22Rv1 (cell line): ENCODE data around the gene ANKS1A.

ENCODE experiments used
- ZFX ChIP-seq: fragments of 450-650 bp; IDR thresholded peaks from 2 replicates; pipeline ENCODE4 v1.6.1; 2017; ENCODE audit warnings: antibody characterized with exemption, borderline replicate concordance
- TF ChIP-seq, protein P1 (sequence below): fragments of 450-650 bp; IDR thresholded peaks from 2 replicates; pipeline ENCODE4 v1.5.1; 2017; ENCODE audit warnings: mild to moderate bottlenecking

DNA sequence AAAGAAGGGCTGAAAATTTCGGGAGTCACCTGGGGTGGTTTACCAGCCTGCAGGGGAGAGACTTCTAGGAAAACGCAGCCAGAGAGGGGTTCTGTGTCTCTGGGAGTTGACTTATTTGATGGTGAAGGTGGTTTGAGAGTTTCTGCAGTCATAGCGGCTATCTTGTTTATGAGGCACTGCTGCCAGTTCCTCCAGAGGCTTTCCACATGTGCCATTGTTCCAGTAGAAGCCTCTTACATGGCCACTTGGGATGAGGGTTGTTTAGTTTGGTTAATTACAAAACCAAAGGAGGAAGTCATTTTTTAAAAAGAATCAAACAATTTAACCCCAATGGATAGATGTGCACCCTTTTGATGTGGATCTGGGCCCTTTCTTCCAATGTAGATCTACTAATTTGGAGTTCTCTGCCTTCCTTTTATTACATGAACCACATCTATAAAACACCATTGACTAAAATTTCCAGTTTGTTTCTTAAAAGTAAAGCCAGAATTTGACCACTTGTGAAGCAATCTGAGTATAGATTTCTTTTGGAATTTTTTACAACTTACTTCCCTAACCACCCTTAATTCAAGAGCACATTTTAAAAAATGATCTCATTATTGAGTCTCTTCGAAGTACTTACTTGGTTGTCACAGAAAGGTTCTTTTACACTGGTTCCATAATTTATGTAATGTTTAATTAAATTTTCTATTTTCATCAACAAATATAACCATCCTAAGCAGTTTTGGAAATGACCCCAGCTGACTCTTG, 154.5 kb downstream of the ANKS1A start:
- TF ChIP-seq, protein P1, sequence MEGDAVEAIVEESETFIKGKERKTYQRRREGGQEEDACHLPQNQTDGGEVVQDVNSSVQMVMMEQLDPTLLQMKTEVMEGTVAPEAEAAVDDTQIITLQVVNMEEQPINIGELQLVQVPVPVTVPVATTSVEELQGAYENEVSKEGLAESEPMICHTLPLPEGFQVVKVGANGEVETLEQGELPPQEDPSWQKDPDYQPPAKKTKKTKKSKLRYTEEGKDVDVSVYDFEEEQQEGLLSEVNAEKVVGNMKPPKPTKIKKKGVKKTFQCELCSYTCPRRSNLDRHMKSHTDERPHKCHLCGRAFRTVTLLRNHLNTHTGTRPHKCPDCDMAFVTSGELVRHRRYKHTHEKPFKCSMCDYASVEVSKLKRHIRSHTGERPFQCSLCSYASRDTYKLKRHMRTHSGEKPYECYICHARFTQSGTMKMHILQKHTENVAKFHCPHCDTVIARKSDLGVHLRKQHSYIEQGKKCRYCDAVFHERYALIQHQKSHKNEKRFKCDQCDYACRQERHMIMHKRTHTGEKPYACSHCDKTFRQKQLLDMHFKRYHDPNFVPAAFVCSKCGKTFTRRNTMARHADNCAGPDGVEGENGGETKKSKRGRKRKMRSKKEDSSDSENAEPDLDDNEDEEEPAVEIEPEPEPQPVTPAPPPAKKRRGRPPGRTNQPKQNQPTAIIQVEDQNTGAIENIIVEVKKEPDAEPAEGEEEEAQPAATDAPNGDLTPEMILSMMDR: no peak
- no peak for TF ChIP-seq ZFX
